Type B pancreatic cell (in vitro differentiated cells): ENCODE data around the gene MRPL19. TPM values are rescaled to one million over a fixed set of nuclear protein-coding genes. Genes with fewer than 3 reads are reported as not detected.
A peak's percentile ranks its signal among the peaks of the same experiment; 100 is the strongest.

Experiments
- DNase-seq: peaks from one replicate; pipeline ENCODE4 v3.0.0; 2021; ENCODE audit warnings: mixed read lengths; ENCODE audit not compliant: unreplicated experiment; ENCODE audit errors: extremely low spot score
- H3K27ac Mint-ChIP-seq: 2 replicates; pipeline ENCODE4 v1.8.0; 2021; ENCODE audit warnings: mild to moderate bottlenecking, mixed read lengths
- H3K27me3 Mint-ChIP-seq: 2 replicates; pipeline ENCODE4 v1.8.0; 2021; ENCODE audit warnings: mixed read lengths
- H3K36me3 Mint-ChIP-seq: 2 replicates; pipeline ENCODE4 v1.8.0; 2021; ENCODE audit warnings: mixed read lengths
- H3K4me1 Mint-ChIP-seq: one replicate; pipeline ENCODE4 v1.8.0; 2021; ENCODE audit warnings: mixed read lengths; ENCODE audit not compliant: unreplicated experiment
- H3K4me3 Mint-ChIP-seq: 2 replicates; pipeline ENCODE4 v1.8.0; 2021; ENCODE audit warnings: mild to moderate bottlenecking, mixed read lengths
- H3K9me3 Mint-ChIP-seq: 2 replicates; pipeline ENCODE4 v1.8.0; 2021; ENCODE audit warnings: mixed read lengths
- total RNA-seq: library from RNA; stranded (reverse); gene quantifications from 2 replicates; pipeline ENCODE4 v1.2.1, GENCODE V29; 2021; ENCODE audit warnings: low replicate concordance
- TF ChIP-seq, protein P1 (sequence below): fragments of 200-600 bp; sonication (generic); conservative IDR thresholded peaks from 2 replicates; pipeline ENCODE4 v1.5.0; 2021; ENCODE audit warnings: antibody characterized with exemption, mild to moderate bottlenecking

The MRPL19 gene
- total RNA-seq, 1 donor from 2014 or later: 55.8 TPM

GRCh38 chr2:75627902-75628504 is 18.6 kb upstream of the MRPL19 start:
- Mint-ChIP-seq H3K4me3 (no peak overlapping the region), H3K4me1 (peaks cover 12% of the 10 kb centered on the region), H3K9me3 (peaks cover 5% of the 10 kb centered on the region), H3K36me3 (no peaks in the 10 kb centered on the region), H3K27ac (no peak overlapping the region), H3K27me3 (peaks cover 2% of the 10 kb centered on the region)
- TF ChIP-seq, protein P1, sequence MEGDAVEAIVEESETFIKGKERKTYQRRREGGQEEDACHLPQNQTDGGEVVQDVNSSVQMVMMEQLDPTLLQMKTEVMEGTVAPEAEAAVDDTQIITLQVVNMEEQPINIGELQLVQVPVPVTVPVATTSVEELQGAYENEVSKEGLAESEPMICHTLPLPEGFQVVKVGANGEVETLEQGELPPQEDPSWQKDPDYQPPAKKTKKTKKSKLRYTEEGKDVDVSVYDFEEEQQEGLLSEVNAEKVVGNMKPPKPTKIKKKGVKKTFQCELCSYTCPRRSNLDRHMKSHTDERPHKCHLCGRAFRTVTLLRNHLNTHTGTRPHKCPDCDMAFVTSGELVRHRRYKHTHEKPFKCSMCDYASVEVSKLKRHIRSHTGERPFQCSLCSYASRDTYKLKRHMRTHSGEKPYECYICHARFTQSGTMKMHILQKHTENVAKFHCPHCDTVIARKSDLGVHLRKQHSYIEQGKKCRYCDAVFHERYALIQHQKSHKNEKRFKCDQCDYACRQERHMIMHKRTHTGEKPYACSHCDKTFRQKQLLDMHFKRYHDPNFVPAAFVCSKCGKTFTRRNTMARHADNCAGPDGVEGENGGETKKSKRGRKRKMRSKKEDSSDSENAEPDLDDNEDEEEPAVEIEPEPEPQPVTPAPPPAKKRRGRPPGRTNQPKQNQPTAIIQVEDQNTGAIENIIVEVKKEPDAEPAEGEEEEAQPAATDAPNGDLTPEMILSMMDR: peak; percentile 96
- DNase-seq: peak; percentile 82

- peaks cover 2% of the 10 kb centered on the region for H3K27me3 Mint-ChIP-seq
- peaks cover 5% of the 10 kb centered on the region for H3K9me3 Mint-ChIP-seq
- H3K27ac Mint-ChIP-seq: peak overlapping the region; percentile 15
- H3K4me3 Mint-ChIP-seq: no peak overlapping the region
- no peak for DNase-seq
- peaks cover 12% of the 10 kb centered on the region for H3K4me1 Mint-ChIP-seq
- TF ChIP-seq, protein P1: no peak
- H3K36me3 Mint-ChIP-seq: no peaks in the 10 kb centered on the region
These were observed 14.4 kb upstream of the MRPL19 start for GRCh38 chr2:75632091-75632701.

DNA sequence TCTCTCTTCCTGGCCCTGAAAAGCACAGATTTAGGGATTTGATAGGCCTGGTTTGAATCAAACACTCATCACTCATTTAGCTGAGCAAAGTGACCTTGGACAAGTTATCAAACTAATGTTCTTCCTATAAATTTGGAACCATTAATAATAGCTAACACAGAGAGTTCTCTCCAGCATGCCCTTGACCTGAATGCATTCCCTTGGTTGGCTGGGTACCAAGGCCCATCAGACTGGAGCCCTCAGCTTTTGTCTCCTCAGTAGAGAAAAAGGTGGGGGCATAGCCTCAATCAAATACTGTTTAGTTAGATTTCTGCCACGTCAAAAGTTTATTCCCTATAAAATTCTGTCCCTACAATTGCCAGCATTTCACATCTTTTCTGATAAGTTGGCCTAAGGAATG is 13.8 kb upstream of the MRPL19 start:
- DNase-seq: no peak
- TF ChIP-seq, protein P1: no peak
- H3K27me3 Mint-ChIP-seq: peaks cover 8% of the 10 kb centered on the region
- peaks cover 17% of the 10 kb centered on the region for H3K4me1 Mint-ChIP-seq
- no peak overlapping the region for H3K27ac Mint-ChIP-seq
- H3K36me3 Mint-ChIP-seq: no peaks in the 10 kb centered on the region
- H3K9me3 Mint-ChIP-seq: peaks cover 5% of the 10 kb centered on the region
- no peak overlapping the region for H3K4me3 Mint-ChIP-seq

GRCh38 chr2:75633620-75634019 is 13.0 kb upstream of the MRPL19 start:
- TF ChIP-seq, protein P1: no peak
- peaks cover 17% of the 10 kb centered on the region for H3K4me1 Mint-ChIP-seq
- no peaks in the 10 kb centered on the region for H3K36me3 Mint-ChIP-seq
- no peak overlapping the region for H3K27ac Mint-ChIP-seq
- no peak overlapping the region for H3K4me3 Mint-ChIP-seq
- peaks cover 12% of the 10 kb centered on the region for H3K27me3 Mint-ChIP-seq
- H3K9me3 Mint-ChIP-seq: peaks cover 5% of the 10 kb centered on the region
- DNase-seq: no peak

GRCh38 chr2:75634945-75635344 is 11.6 kb upstream of the MRPL19 start:
- Mint-ChIP-seq H3K36me3 (no peaks in the 10 kb centered on the region), H3K4me1 (peaks cover 17% of the 10 kb centered on the region), H3K4me3 (no peak overlapping the region), H3K27ac (no peak overlapping the region), H3K9me3 (peaks cover 5% of the 10 kb centered on the region), H3K27me3 (peaks cover 16% of the 10 kb centered on the region)
- TF ChIP-seq, protein P1: no peak
- DNase-seq: no peak
